SU-DHL-6 (cell line): ENCODE results near the gene PTPRA.

ENCODE experiments used
- H2AFZ ChIP-seq: fragments of 200-600 bp; sonication (generic); 2 replicates; pipeline ENCODE4 v1.6.1; 2014; ENCODE audit warnings: low read depth, mild to moderate bottlenecking, moderate library complexity, mixed read lengths, antibody characterized with exemption, low read length; ENCODE audit not compliant: severe bottlenecking
- H3F3A ChIP-seq: fragments of 200-600 bp; shearing (Covaris generic); 2 replicates; pipeline ENCODE4 v1.6.0; 2016; ENCODE audit warnings: antibody characterized with exemption, mild to moderate bottlenecking; ENCODE audit not compliant: insufficient read depth
- H3K27ac ChIP-seq: fragments of 200-600 bp; sonication (generic); 2 replicates; pipeline ENCODE4 v1.5.1; 2016; ENCODE audit warnings: low read depth, mild to moderate bottlenecking, low read length, moderate library complexity, mixed read lengths
- H3K27me3 ChIP-seq: fragments of 200-600 bp; sonication (generic), shearing (Covaris generic); 2 replicates; pipeline ENCODE4 v1.6.0; 2014; ENCODE audit warnings: mild to moderate bottlenecking, low read length
- H3K36me3 ChIP-seq: fragments of 200-600 bp; sonication (generic); 2 replicates; pipeline ENCODE4 v1.6.1; 2014; ENCODE audit warnings: mild to moderate bottlenecking, low read length, mixed read lengths
- H3K4me2 ChIP-seq: fragments of 300-600, 200-600 bp; shearing (Covaris generic), sonication (generic); 2 replicates; pipeline ENCODE4 v1.6.0; 2014; ENCODE audit warnings: low read length, low read depth, mild to moderate bottlenecking; ENCODE audit not compliant: poor library complexity, severe bottlenecking
- H3K4me3 ChIP-seq: fragments of 200-600 bp; sonication (generic); 2 replicates; pipeline ENCODE4 v1.5.1; 2014; ENCODE audit warnings: antibody characterized with exemption, low read length, mild to moderate bottlenecking, mixed read lengths; ENCODE audit not compliant: insufficient read depth, poor library complexity, severe bottlenecking
- H3K79me2 ChIP-seq: fragments of 200-600 bp; sonication (generic); 2 replicates; pipeline ENCODE4 v1.6.1; 2014; ENCODE audit warnings: mild to moderate bottlenecking, low read length, moderate library complexity; ENCODE audit not compliant: insufficient read depth
- H3K9ac ChIP-seq: fragments of 200-600 bp; sonication (generic); 2 replicates; pipeline ENCODE4 v1.7.0; 2014; ENCODE audit warnings: mild to moderate bottlenecking, low read length
- H3K9me2 ChIP-seq: fragments of 200-600 bp; sonication (generic); replicated peaks from 2 replicates; pipeline ENCODE4 v1.6.1; 2014; ENCODE audit warnings: low read length; ENCODE audit not compliant: insufficient read depth
- H3K9me3 ChIP-seq: fragments of 200-600 bp; sonication (generic); 2 replicates; pipeline ENCODE4 v1.6.1; 2014; ENCODE audit warnings: low read length, mixed read lengths; ENCODE audit not compliant: insufficient read depth
- H4K20me1 ChIP-seq: fragments of 200-600 bp; sonication (generic); 2 replicates; pipeline ENCODE4 v1.6.1; 2014; ENCODE audit warnings: low read depth, mild to moderate bottlenecking, antibody characterized with exemption, low read length, moderate library complexity, mixed read lengths
- EZH2phosphoT487 ChIP-seq: fragments of 200-600 bp; sonication (generic), shearing (Covaris generic); conservative IDR thresholded peaks from 2 replicates; pipeline ENCODE4 v1.6.1; 2018; ENCODE audit warnings: mild to moderate bottlenecking, antibody characterized with exemption, low read length, moderate library complexity, mixed read lengths
- TF ChIP-seq, protein P1 (sequence below): fragments of 200-600 bp; sonication (generic); IDR thresholded peaks from one replicate; pipeline ENCODE4 v1.5.1; 2017; ENCODE audit warnings: antibody characterized with exemption, mild to moderate bottlenecking, low read length, moderate library complexity; ENCODE audit not compliant: insufficient read depth, poor library complexity, severe bottlenecking

PTPRA gene

DNA sequence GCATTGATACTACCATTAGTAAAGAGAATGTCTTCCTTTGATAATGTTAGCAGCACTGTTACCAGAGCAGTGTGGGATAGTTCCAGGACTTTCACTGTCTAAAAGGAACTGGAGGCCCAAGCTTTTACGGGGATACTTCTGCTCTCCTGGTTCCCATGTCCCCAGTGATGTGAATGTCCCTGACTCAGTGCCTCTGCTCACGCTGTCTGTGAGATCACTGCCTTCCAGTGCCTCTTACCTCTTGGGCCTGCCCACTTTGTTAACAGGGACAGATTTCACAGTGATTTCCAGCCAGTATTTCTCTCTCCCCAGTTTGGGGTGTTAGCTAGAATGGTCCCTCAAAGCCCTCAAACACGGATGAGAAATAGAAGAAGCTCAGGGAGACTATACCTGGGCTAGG, 14.4 kb downstream of the PTPRA start:
- peaks cover 21% of the 10 kb centered on the region for H4K20me1 ChIP-seq
- H3K4me3 ChIP-seq = no peak overlapping the region
- H3K9me3 ChIP-seq = no peaks in the 10 kb centered on the region
- peaks cover 95% of the 10 kb centered on the region for H3K79me2 ChIP-seq
- no peaks in the 10 kb centered on the region for H3K36me3 ChIP-seq
- no peak for TF ChIP-seq EZH2phosphoT487
- TF ChIP-seq, protein P1, sequence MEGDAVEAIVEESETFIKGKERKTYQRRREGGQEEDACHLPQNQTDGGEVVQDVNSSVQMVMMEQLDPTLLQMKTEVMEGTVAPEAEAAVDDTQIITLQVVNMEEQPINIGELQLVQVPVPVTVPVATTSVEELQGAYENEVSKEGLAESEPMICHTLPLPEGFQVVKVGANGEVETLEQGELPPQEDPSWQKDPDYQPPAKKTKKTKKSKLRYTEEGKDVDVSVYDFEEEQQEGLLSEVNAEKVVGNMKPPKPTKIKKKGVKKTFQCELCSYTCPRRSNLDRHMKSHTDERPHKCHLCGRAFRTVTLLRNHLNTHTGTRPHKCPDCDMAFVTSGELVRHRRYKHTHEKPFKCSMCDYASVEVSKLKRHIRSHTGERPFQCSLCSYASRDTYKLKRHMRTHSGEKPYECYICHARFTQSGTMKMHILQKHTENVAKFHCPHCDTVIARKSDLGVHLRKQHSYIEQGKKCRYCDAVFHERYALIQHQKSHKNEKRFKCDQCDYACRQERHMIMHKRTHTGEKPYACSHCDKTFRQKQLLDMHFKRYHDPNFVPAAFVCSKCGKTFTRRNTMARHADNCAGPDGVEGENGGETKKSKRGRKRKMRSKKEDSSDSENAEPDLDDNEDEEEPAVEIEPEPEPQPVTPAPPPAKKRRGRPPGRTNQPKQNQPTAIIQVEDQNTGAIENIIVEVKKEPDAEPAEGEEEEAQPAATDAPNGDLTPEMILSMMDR = no peak
- H3K4me2 ChIP-seq = no peak overlapping the region
- no peaks in the 10 kb centered on the region for H3K27me3 ChIP-seq
- no peak overlapping the region for H3K9ac ChIP-seq
- no peak overlapping the region for H3K27ac ChIP-seq
- no peaks in the 10 kb centered on the region for H3K9me2 ChIP-seq
- H3F3A ChIP-seq = no peaks in the 10 kb centered on the region
- H2AFZ ChIP-seq = no peak overlapping the region

DNA sequence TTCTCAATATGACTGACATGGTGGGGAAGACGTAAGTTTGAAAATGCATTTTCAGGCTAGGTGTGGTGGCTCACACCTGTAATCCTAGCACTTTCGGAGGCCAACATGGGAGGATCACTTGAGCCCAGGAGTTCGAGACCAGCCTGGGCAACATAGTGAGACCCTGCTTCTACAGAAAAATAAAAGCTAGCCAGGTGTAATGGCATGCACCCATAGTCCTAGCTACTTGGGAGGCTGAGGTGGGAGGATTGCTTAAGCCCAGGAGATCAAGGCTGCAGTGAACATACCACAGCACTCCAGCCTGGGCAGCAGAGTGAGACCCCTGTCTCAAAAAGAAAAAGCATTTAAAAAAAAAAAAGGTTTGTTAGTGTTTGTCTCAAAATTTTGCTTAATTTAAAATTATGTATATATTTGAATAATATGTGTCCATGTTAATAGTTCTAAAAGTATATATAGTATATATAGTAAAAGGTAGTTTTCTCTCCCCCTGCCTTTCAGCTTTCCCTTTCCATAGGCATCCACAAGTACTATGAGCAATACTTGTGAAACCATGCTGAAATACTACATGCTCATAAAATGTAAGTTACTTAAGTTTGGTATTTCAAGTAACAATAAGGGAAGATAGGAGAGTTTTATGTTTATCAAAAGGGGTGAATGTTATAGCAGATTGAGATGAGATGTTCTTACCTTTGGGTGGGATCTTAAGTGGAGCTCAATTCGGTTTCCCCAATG, 15.1 kb downstream of the PTPRA start:
- H3K4me3 ChIP-seq = no peak overlapping the region
- H3K27ac ChIP-seq = no peak overlapping the region
- H3K9me3 ChIP-seq = no peaks in the 10 kb centered on the region
- no peaks in the 10 kb centered on the region for H3K36me3 ChIP-seq
- H3K27me3 ChIP-seq = no peaks in the 10 kb centered on the region
- no peak overlapping the region for H3K4me2 ChIP-seq
- no peak for TF ChIP-seq EZH2phosphoT487
- TF ChIP-seq, protein P1 = no peak
- H3K9ac ChIP-seq = no peak overlapping the region
- no peaks in the 10 kb centered on the region for H3F3A ChIP-seq
- no peak overlapping the region for H2AFZ ChIP-seq
- H3K9me2 ChIP-seq = no peaks in the 10 kb centered on the region
- peaks cover 96% of the 10 kb centered on the region for H3K79me2 ChIP-seq
- H4K20me1 ChIP-seq = peaks cover 21% of the 10 kb centered on the region

DNA sequence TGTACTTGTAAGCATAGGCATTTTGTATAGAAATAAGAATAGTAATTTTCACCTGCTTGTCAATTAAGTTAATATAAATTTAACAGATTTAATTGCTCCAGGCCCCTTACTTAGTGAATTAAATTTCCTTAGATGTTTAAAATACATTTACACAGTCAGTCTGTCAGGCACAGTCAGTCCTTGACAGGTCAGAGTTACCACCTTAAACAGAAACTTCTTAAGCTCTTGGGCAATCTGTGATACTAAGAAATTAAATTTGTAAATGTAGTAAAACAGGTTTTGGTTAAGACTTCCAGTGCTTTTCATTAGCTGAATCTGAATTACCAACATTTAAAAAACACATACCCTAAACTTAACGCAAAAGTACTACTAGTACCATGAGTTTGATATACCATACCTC, 15.9 kb downstream of the PTPRA start:
- Histone ChIP-seq H3K4me2 (no peak overlapping the region), H3K9me3 (no peaks in the 10 kb centered on the region), H3F3A (no peaks in the 10 kb centered on the region), H3K9me2 (no peaks in the 10 kb centered on the region), H3K4me3 (no peak overlapping the region), H2AFZ (no peak overlapping the region), H3K36me3 (no peaks in the 10 kb centered on the region), H3K9ac (no peak overlapping the region), H3K79me2 (peaks cover 98% of the 10 kb centered on the region), H3K27ac (no peak overlapping the region), H4K20me1 (peaks cover 19% of the 10 kb centered on the region), H3K27me3 (no peaks in the 10 kb centered on the region)
- TF ChIP-seq, protein P1 = no peak
- no peak for TF ChIP-seq EZH2phosphoT487
